ENCODE data around the gene PRSS21.

GRCh38 chr16:2836646-2837508, 19.8 kb downstream of the PRSS21 start:
- no peak for TF ChIP-seq EZH2 (IDR thresholded peaks at IDR 0.05; ENCODE audit: insufficient read depth, poor library complexity, severe bottlenecking)
- TF ChIP-seq EZH2phosphoT487 (IDR thresholded peaks at IDR 0.05; ENCODE audit: insufficient read depth, low read depth): no peak
